ENCODE results near the gene PRKCA. TPM values are rescaled to one million over a fixed set of nuclear protein-coding genes. Genes with fewer than 3 reads are reported as not detected.

PRKCA gene
- total RNA-seq, 1 donor from 2014 or later: 4.7 TPM

GRCh38 chr17:66713533-66714042 lies 411.2 kb downstream of the PRKCA start:
- FAIRE-seq: no peak

GRCh38 chr17:66714046-66715023 lies 411.9 kb downstream of the PRKCA start:
- no peak overlapping the region for H3K4me3 ChIP-seq (ENCODE audit: low read depth, low read length)
- TF ChIP-seq CTCF (IDR thresholded peaks at IDR 0.05; ENCODE audit: insufficient read depth, low read length, severe bottlenecking): no peak
- DNase-seq (ENCODE audit: low read depth): no peak
- no peaks in the 10 kb centered on the region for H3K27me3 ChIP-seq (ENCODE audit: control insufficient read depth, insufficient read depth, low read length)
- no peaks in the 10 kb centered on the region for H3K36me3 ChIP-seq (ENCODE audit: control insufficient read depth, insufficient read depth, low read length)
- no peak for FAIRE-seq

More at GRCh38 chr17:66713533-66714042, 411.2 kb downstream of the PRKCA start:
- no peaks in the 10 kb centered on the region for H3K36me3 ChIP-seq (ENCODE audit: control insufficient read depth, insufficient read depth, low read length)
- no peak for DNase-seq (ENCODE audit: low read depth)
- H3K27me3 ChIP-seq (ENCODE audit: control insufficient read depth, insufficient read depth, low read length): no peaks in the 10 kb centered on the region
- no peak for TF ChIP-seq CTCF (IDR thresholded peaks at IDR 0.05; ENCODE audit: insufficient read depth, low read length, severe bottlenecking)
- no peak overlapping the region for H3K4me3 ChIP-seq (ENCODE audit: low read depth, low read length)

GRCh38 chr17:66715076-66715675 lies 412.8 kb downstream of the PRKCA start:
- no peak for DNase-seq (ENCODE audit: low read depth)
- Histone ChIP-seq H3K27me3 (ENCODE audit: control insufficient read depth, insufficient read depth, low read length) (no peaks in the 10 kb centered on the region), H3K36me3 (ENCODE audit: control insufficient read depth, insufficient read depth, low read length) (no peaks in the 10 kb centered on the region), H3K4me3 (ENCODE audit: low read depth, low read length) (no peak overlapping the region)
- TF ChIP-seq CTCF (IDR thresholded peaks at IDR 0.05; ENCODE audit: insufficient read depth, low read length, severe bottlenecking): no peak
- no peak for FAIRE-seq

GRCh38 chr17:66715745-66716156 lies 413.3 kb downstream of the PRKCA start:
- FAIRE-seq (no peak), DNase-seq (ENCODE audit: low read depth) (peak; percentile 77)
- no peaks in the 10 kb centered on the region for H3K36me3 ChIP-seq (ENCODE audit: control insufficient read depth, insufficient read depth, low read length)
- H3K4me3 ChIP-seq (ENCODE audit: low read depth, low read length): no peak overlapping the region
- no peaks in the 10 kb centered on the region for H3K27me3 ChIP-seq (ENCODE audit: control insufficient read depth, insufficient read depth, low read length)
- TF ChIP-seq CTCF (IDR thresholded peaks at IDR 0.05; ENCODE audit: insufficient read depth, low read length, severe bottlenecking): peak; percentile 73

- DNase-seq (ENCODE audit: low read depth) (no peak), FAIRE-seq (no peak)
- TF ChIP-seq CTCF (IDR thresholded peaks at IDR 0.05; ENCODE audit: insufficient read depth, low read length, severe bottlenecking): no peak
- H3K4me3 ChIP-seq (ENCODE audit: low read depth, low read length): no peak overlapping the region
- H3K27me3 ChIP-seq (ENCODE audit: control insufficient read depth, insufficient read depth, low read length): no peaks in the 10 kb centered on the region
- no peaks in the 10 kb centered on the region for H3K36me3 ChIP-seq (ENCODE audit: control insufficient read depth, insufficient read depth, low read length)
Measured at GRCh38 chr17:66716236-66717026, 414.0 kb downstream of the PRKCA start.
